Measurements from ENCODE around the gene DNAH9.

DNAH9 gene

GRCh38 chr17:11739351-11739750 lies 141.1 kb downstream of the DNAH9 start:
- no peaks in the 10 kb centered on the region for H3K27me3 ChIP-seq (replicated peaks; ENCODE audit: control insufficient read depth, insufficient read depth, low read length, poor library complexity, severe bottlenecking)
- no peak overlapping the region for H3K4me3 ChIP-seq (ENCODE audit: insufficient read depth, low read depth, low read length, poor library complexity, severe bottlenecking)
- DNase-seq = no peak
- H3K9me3 ChIP-seq (ENCODE audit: control insufficient read depth, low read length) = no peaks in the 10 kb centered on the region
- no peaks in the 10 kb centered on the region for H3K36me3 ChIP-seq (ENCODE audit: control insufficient read depth, insufficient read depth, low read length)
- no peak overlapping the region for H3K27ac ChIP-seq (ENCODE audit: insufficient read depth, low read length, poor library complexity, severe bottlenecking)
- H3K4me1 ChIP-seq (ENCODE audit: control insufficient read depth, insufficient read depth, low read length, poor library complexity, severe bottlenecking) = no peaks in the 10 kb centered on the region

- no peak for DNase-seq
- Histone ChIP-seq H3K36me3 (ENCODE audit: control insufficient read depth, insufficient read depth, low read length) (no peaks in the 10 kb centered on the region), H3K4me1 (ENCODE audit: control insufficient read depth, insufficient read depth, low read length, poor library complexity, severe bottlenecking) (no peaks in the 10 kb centered on the region), H3K4me3 (ENCODE audit: insufficient read depth, low read depth, low read length, poor library complexity, severe bottlenecking) (no peak overlapping the region), H3K27me3 (replicated peaks; ENCODE audit: control insufficient read depth, insufficient read depth, low read length, poor library complexity, severe bottlenecking) (no peaks in the 10 kb centered on the region), H3K27ac (ENCODE audit: insufficient read depth, low read length, poor library complexity, severe bottlenecking) (no peak overlapping the region), H3K9me3 (ENCODE audit: control insufficient read depth, low read length) (no peaks in the 10 kb centered on the region)
Measured at GRCh38 chr17:11739848-11740247, 141.6 kb downstream of the DNAH9 start.

GRCh38 chr17:11742886-11743285 lies 144.6 kb downstream of the DNAH9 start:
- DNase-seq = no peak

GRCh38 chr17:11744696-11745095 lies 146.4 kb downstream of the DNAH9 start:
- no peak overlapping the region for H3K4me3 ChIP-seq (ENCODE audit: insufficient read depth, low read depth, low read length, poor library complexity, severe bottlenecking)
- no peaks in the 10 kb centered on the region for H3K36me3 ChIP-seq (ENCODE audit: control insufficient read depth, insufficient read depth, low read length)
- no peaks in the 10 kb centered on the region for H3K4me1 ChIP-seq (ENCODE audit: control insufficient read depth, insufficient read depth, low read length, poor library complexity, severe bottlenecking)
- DNase-seq = no peak
- H3K9me3 ChIP-seq (ENCODE audit: control insufficient read depth, low read length) = no peaks in the 10 kb centered on the region
- no peak overlapping the region for H3K27ac ChIP-seq (ENCODE audit: insufficient read depth, low read length, poor library complexity, severe bottlenecking)
- no peaks in the 10 kb centered on the region for H3K27me3 ChIP-seq (replicated peaks; ENCODE audit: control insufficient read depth, insufficient read depth, low read length, poor library complexity, severe bottlenecking)

More at GRCh38 chr17:11742886-11743285, 144.6 kb downstream of the DNAH9 start:
- Histone ChIP-seq H3K27ac (ENCODE audit: insufficient read depth, low read length, poor library complexity, severe bottlenecking) (no peak overlapping the region), H3K36me3 (ENCODE audit: control insufficient read depth, insufficient read depth, low read length) (no peaks in the 10 kb centered on the region), H3K4me3 (ENCODE audit: insufficient read depth, low read depth, low read length, poor library complexity, severe bottlenecking) (no peak overlapping the region), H3K4me1 (ENCODE audit: control insufficient read depth, insufficient read depth, low read length, poor library complexity, severe bottlenecking) (no peaks in the 10 kb centered on the region), H3K27me3 (replicated peaks; ENCODE audit: control insufficient read depth, insufficient read depth, low read length, poor library complexity, severe bottlenecking) (no peaks in the 10 kb centered on the region), H3K9me3 (ENCODE audit: control insufficient read depth, low read length) (no peaks in the 10 kb centered on the region)

- Histone ChIP-seq H3K4me1 (ENCODE audit: control insufficient read depth, insufficient read depth, low read length, poor library complexity, severe bottlenecking) (no peaks in the 10 kb centered on the region), H3K36me3 (ENCODE audit: control insufficient read depth, insufficient read depth, low read length) (no peaks in the 10 kb centered on the region)
Measured at GRCh38 chr17:11747441-11747840, 149.2 kb downstream of the DNAH9 start.

GRCh38 chr17:11757815-11758214 lies 159.5 kb downstream of the DNAH9 start:
- Histone ChIP-seq H3K27me3 (replicated peaks; ENCODE audit: control insufficient read depth, insufficient read depth, low read length, poor library complexity, severe bottlenecking) (no peaks in the 10 kb centered on the region), H3K4me1 (ENCODE audit: control insufficient read depth, insufficient read depth, low read length, poor library complexity, severe bottlenecking) (no peaks in the 10 kb centered on the region), H3K27ac (ENCODE audit: insufficient read depth, low read length, poor library complexity, severe bottlenecking) (no peak overlapping the region), H3K9me3 (ENCODE audit: control insufficient read depth, low read length) (no peaks in the 10 kb centered on the region), H3K4me3 (ENCODE audit: insufficient read depth, low read depth, low read length, poor library complexity, severe bottlenecking) (no peak overlapping the region), H3K36me3 (ENCODE audit: control insufficient read depth, insufficient read depth, low read length) (no peaks in the 10 kb centered on the region)
- no peak for DNase-seq

More at GRCh38 chr17:11747441-11747840, 149.2 kb downstream of the DNAH9 start:
- Histone ChIP-seq H3K9me3 (ENCODE audit: control insufficient read depth, low read length) (no peaks in the 10 kb centered on the region), H3K4me3 (ENCODE audit: insufficient read depth, low read depth, low read length, poor library complexity, severe bottlenecking) (no peak overlapping the region), H3K27me3 (replicated peaks; ENCODE audit: control insufficient read depth, insufficient read depth, low read length, poor library complexity, severe bottlenecking) (no peaks in the 10 kb centered on the region), H3K27ac (ENCODE audit: insufficient read depth, low read length, poor library complexity, severe bottlenecking) (no peak overlapping the region)
- no peak for DNase-seq

GRCh38 chr17:11768106-11768505 lies 169.8 kb downstream of the DNAH9 start:
- no peaks in the 10 kb centered on the region for H3K27me3 ChIP-seq (replicated peaks; ENCODE audit: control insufficient read depth, insufficient read depth, low read length, poor library complexity, severe bottlenecking)
- H3K4me3 ChIP-seq (ENCODE audit: insufficient read depth, low read depth, low read length, poor library complexity, severe bottlenecking) = no peak overlapping the region
- H3K9me3 ChIP-seq (ENCODE audit: control insufficient read depth, low read length) = no peaks in the 10 kb centered on the region
- H3K27ac ChIP-seq (ENCODE audit: insufficient read depth, low read length, poor library complexity, severe bottlenecking) = no peak overlapping the region
- H3K4me1 ChIP-seq (ENCODE audit: control insufficient read depth, insufficient read depth, low read length, poor library complexity, severe bottlenecking) = no peaks in the 10 kb centered on the region
- H3K36me3 ChIP-seq (ENCODE audit: control insufficient read depth, insufficient read depth, low read length) = no peaks in the 10 kb centered on the region
- DNase-seq = no peak

GRCh38 chr17:11768981-11769380 lies 170.7 kb downstream of the DNAH9 start:
- DNase-seq = no peak

GRCh38 chr17:11772031-11772430 lies 173.8 kb downstream of the DNAH9 start:
- DNase-seq = no peak
- no peaks in the 10 kb centered on the region for H3K27me3 ChIP-seq (replicated peaks; ENCODE audit: control insufficient read depth, insufficient read depth, low read length, poor library complexity, severe bottlenecking)
- no peaks in the 10 kb centered on the region for H3K9me3 ChIP-seq (ENCODE audit: control insufficient read depth, low read length)
- H3K27ac ChIP-seq (ENCODE audit: insufficient read depth, low read length, poor library complexity, severe bottlenecking) = no peak overlapping the region
- no peaks in the 10 kb centered on the region for H3K36me3 ChIP-seq (ENCODE audit: control insufficient read depth, insufficient read depth, low read length)
- no peak overlapping the region for H3K4me3 ChIP-seq (ENCODE audit: insufficient read depth, low read depth, low read length, poor library complexity, severe bottlenecking)
- no peaks in the 10 kb centered on the region for H3K4me1 ChIP-seq (ENCODE audit: control insufficient read depth, insufficient read depth, low read length, poor library complexity, severe bottlenecking)

More at GRCh38 chr17:11768981-11769380, 170.7 kb downstream of the DNAH9 start:
- Histone ChIP-seq H3K4me1 (ENCODE audit: control insufficient read depth, insufficient read depth, low read length, poor library complexity, severe bottlenecking) (no peaks in the 10 kb centered on the region), H3K36me3 (ENCODE audit: control insufficient read depth, insufficient read depth, low read length) (no peaks in the 10 kb centered on the region), H3K27me3 (replicated peaks; ENCODE audit: control insufficient read depth, insufficient read depth, low read length, poor library complexity, severe bottlenecking) (no peaks in the 10 kb centered on the region), H3K9me3 (ENCODE audit: control insufficient read depth, low read length) (no peaks in the 10 kb centered on the region), H3K27ac (ENCODE audit: insufficient read depth, low read length, poor library complexity, severe bottlenecking) (no peak overlapping the region), H3K4me3 (ENCODE audit: insufficient read depth, low read depth, low read length, poor library complexity, severe bottlenecking) (no peak overlapping the region)

- Histone ChIP-seq H3K36me3 (ENCODE audit: control insufficient read depth, insufficient read depth, low read length) (no peaks in the 10 kb centered on the region), H3K27ac (ENCODE audit: insufficient read depth, low read length, poor library complexity, severe bottlenecking) (no peak overlapping the region), H3K9me3 (ENCODE audit: control insufficient read depth, low read length) (no peaks in the 10 kb centered on the region), H3K4me1 (ENCODE audit: control insufficient read depth, insufficient read depth, low read length, poor library complexity, severe bottlenecking) (no peaks in the 10 kb centered on the region), H3K4me3 (ENCODE audit: insufficient read depth, low read depth, low read length, poor library complexity, severe bottlenecking) (no peak overlapping the region), H3K27me3 (replicated peaks; ENCODE audit: control insufficient read depth, insufficient read depth, low read length, poor library complexity, severe bottlenecking) (no peaks in the 10 kb centered on the region)
- DNase-seq = no peak
Measured at GRCh38 chr17:11779892-11780291, 181.6 kb downstream of the DNAH9 start.

GRCh38 chr17:11780621-11781020 lies 182.4 kb downstream of the DNAH9 start:
- no peak overlapping the region for H3K4me3 ChIP-seq (ENCODE audit: insufficient read depth, low read depth, low read length, poor library complexity, severe bottlenecking)
- H3K9me3 ChIP-seq (ENCODE audit: control insufficient read depth, low read length) = no peaks in the 10 kb centered on the region
- no peaks in the 10 kb centered on the region for H3K27me3 ChIP-seq (replicated peaks; ENCODE audit: control insufficient read depth, insufficient read depth, low read length, poor library complexity, severe bottlenecking)
- H3K36me3 ChIP-seq (ENCODE audit: control insufficient read depth, insufficient read depth, low read length) = no peaks in the 10 kb centered on the region
- H3K27ac ChIP-seq (ENCODE audit: insufficient read depth, low read length, poor library complexity, severe bottlenecking) = no peak overlapping the region
- no peaks in the 10 kb centered on the region for H3K4me1 ChIP-seq (ENCODE audit: control insufficient read depth, insufficient read depth, low read length, poor library complexity, severe bottlenecking)
- DNase-seq = no peak
